RWPE2 (cell line): Measurements from ENCODE around the gene TRIM7.
A peak's percentile ranks its signal among the peaks of the same experiment; 100 is the strongest.

Experiments used
- ATAC-seq: fragments of 200-7000 bp; cut with Tn5 transposase; 3 replicates; pipeline ENCODE4 v1.9.1; 2021; ENCODE audit warnings: low read depth
- DNase-seq: peaks from one replicate; pipeline ENCODE4 v3.0.0-alpha.2; 2020; ENCODE audit warnings: low spot score
- H3K27ac ChIP-seq: fragments of 450-650 bp; 2 replicates; pipeline ENCODE4 v1.5.1; 2017; ENCODE audit warnings: mild to moderate bottlenecking; ENCODE audit not compliant: poor library complexity, severe bottlenecking
- H3K27me3 ChIP-seq: fragments of 250-450 bp; sonication (Bioruptor Pico); 2 replicates; pipeline ENCODE4 v1.5.1; 2021; ENCODE audit warnings: mild to moderate bottlenecking, moderate library complexity; ENCODE audit not compliant: insufficient read depth, poor library complexity, severe bottlenecking
- H3K36me3 ChIP-seq: fragments of 250-450 bp; sonication (Bioruptor Pico); 2 replicates; pipeline ENCODE4 v1.5.1; 2020; ENCODE audit warnings: low read depth, mild to moderate bottlenecking, moderate library complexity
- H3K4me1 ChIP-seq: fragments of 250-450 bp; sonication (Bioruptor Pico); 2 replicates; pipeline ENCODE4 v1.5.1; 2021; ENCODE audit warnings: mild to moderate bottlenecking, moderate library complexity; ENCODE audit not compliant: insufficient read depth, poor library complexity, severe bottlenecking
- H3K4me3 ChIP-seq: fragments of 250-450 bp; sonication (Bioruptor Pico); 2 replicates; pipeline ENCODE4 v1.5.1; 2021; ENCODE audit warnings: mild to moderate bottlenecking, moderate library complexity; ENCODE audit not compliant: severe bottlenecking
- H3K9me3 ChIP-seq: fragments of 250-450 bp; sonication (Bioruptor Pico); 2 replicates; pipeline ENCODE4 v1.5.1; 2021; ENCODE audit warnings: mild to moderate bottlenecking, moderate library complexity; ENCODE audit not compliant: severe bottlenecking
- CTCF ChIP-seq: fragments of 450-650 bp; IDR thresholded peaks from one replicate; pipeline ENCODE4 v1.5.1; 2017; ENCODE audit warnings: mild to moderate bottlenecking, moderate library complexity; ENCODE audit not compliant: poor library complexity, severe bottlenecking

Gene TRIM7

GRCh38 chr5:181187500-181188213 lies 17.3 kb downstream of the TRIM7 start:
- peak overlapping the region; percentile 40 for H3K27ac ChIP-seq
- no peaks in the 10 kb centered on the region for H3K9me3 ChIP-seq
- DNase-seq: peak; percentile 82
- peak overlapping the region; percentile 68 for H3K4me3 ChIP-seq
- ATAC-seq: peak; percentile 13
- TF ChIP-seq CTCF: peak; percentile 43
- H3K27me3 ChIP-seq: no peaks in the 10 kb centered on the region
- H3K4me1 ChIP-seq: peaks cover 8% of the 10 kb centered on the region
- H3K36me3 ChIP-seq: no peaks in the 10 kb centered on the region

- H3K27ac ChIP-seq: no peak overlapping the region
- ATAC-seq (no peak), DNase-seq (no peak)
- H3K27me3 ChIP-seq: no peaks in the 10 kb centered on the region
- no peak for TF ChIP-seq CTCF
- H3K36me3 ChIP-seq: no peaks in the 10 kb centered on the region
- H3K4me1 ChIP-seq: peaks cover 6% of the 10 kb centered on the region
- H3K9me3 ChIP-seq: no peaks in the 10 kb centered on the region
- peak overlapping the region; percentile 68 for H3K4me3 ChIP-seq
These were observed 18.0 kb downstream of the TRIM7 start for GRCh38 chr5:181186986-181187499.

GRCh38 chr5:181186022-181186421 lies 19.0 kb downstream of the TRIM7 start:
- ATAC-seq (no peak), DNase-seq (no peak)
- Histone ChIP-seq H3K9me3 (no peaks in the 10 kb centered on the region), H3K4me1 (peaks cover 6% of the 10 kb centered on the region), H3K27ac (no peak overlapping the region), H3K27me3 (no peaks in the 10 kb centered on the region), H3K36me3 (no peaks in the 10 kb centered on the region), H3K4me3 (no peak overlapping the region)
- TF ChIP-seq CTCF: no peak

GRCh38 chr5:181185560-181185959 lies 19.4 kb downstream of the TRIM7 start:
- no peak for ATAC-seq
- no peaks in the 10 kb centered on the region for H3K9me3 ChIP-seq
- H3K4me1 ChIP-seq: peaks cover 6% of the 10 kb centered on the region
- no peaks in the 10 kb centered on the region for H3K36me3 ChIP-seq
- no peaks in the 10 kb centered on the region for H3K27me3 ChIP-seq
- no peak overlapping the region for H3K27ac ChIP-seq
- TF ChIP-seq CTCF: no peak
- no peak for DNase-seq
- no peak overlapping the region for H3K4me3 ChIP-seq

- Histone ChIP-seq H3K4me1 (peaks cover 6% of the 10 kb centered on the region), H3K27ac (peak overlapping the region; percentile 45), H3K36me3 (no peaks in the 10 kb centered on the region), H3K4me3 (peak overlapping the region; percentile 34), H3K9me3 (no peaks in the 10 kb centered on the region), H3K27me3 (no peaks in the 10 kb centered on the region)
- ATAC-seq (no peak), DNase-seq (no peak)
- TF ChIP-seq CTCF: no peak
These were observed 20.2 kb downstream of the TRIM7 start for GRCh38 chr5:181184845-181185216.
